ENCODE data around the gene CHD5.

DNA sequence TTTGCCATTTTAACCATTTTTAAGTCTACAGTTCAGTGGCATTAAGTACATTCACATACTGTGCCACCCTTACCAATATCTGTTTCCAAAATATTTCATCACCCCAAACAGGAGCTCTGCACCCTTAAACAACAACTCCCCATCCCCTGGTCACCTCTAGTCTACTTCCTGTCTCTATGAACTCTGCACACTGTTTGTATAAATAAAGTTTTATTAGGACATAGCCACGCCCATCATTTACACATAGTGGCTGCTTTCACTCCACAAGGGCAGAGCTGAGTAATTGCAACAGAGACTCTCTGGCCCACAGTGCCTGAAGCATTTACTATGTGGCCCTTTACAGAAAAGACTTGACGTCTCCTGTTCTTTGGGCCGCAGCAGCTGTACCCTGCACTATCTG is 104.4 kb downstream of the CHD5 start:
- TF ChIP-seq RARB (CRISPR knock-in tag; IDR thresholded peaks at IDR 0.05) = no peak
- TF ChIP-seq ARNTL (CRISPR knock-in tag; IDR thresholded peaks at IDR 0.05; ENCODE audit: borderline replicate concordance, low read depth) = no peak
- TF ChIP-seq OSR1 (CRISPR knock-in tag; IDR thresholded peaks at IDR 0.05) = no peak
- no peak for TF ChIP-seq TSHZ2 (CRISPR knock-in tag; IDR thresholded peaks at IDR 0.05)

Data from SK-N-SH treated with all-trans-retinoic acid at 6 μM for 48 hours (cell line).